DLD1 (cell line): ENCODE measurements around the gene ACY1.

ENCODE experiments used
- in situ Hi-C: cut with HindIII; loops from 2 replicates; pipeline ENCODE4 v1.10.0; 2017; ENCODE audit warnings: low sequenced_read_pairs

ACY1 gene

DNA sequence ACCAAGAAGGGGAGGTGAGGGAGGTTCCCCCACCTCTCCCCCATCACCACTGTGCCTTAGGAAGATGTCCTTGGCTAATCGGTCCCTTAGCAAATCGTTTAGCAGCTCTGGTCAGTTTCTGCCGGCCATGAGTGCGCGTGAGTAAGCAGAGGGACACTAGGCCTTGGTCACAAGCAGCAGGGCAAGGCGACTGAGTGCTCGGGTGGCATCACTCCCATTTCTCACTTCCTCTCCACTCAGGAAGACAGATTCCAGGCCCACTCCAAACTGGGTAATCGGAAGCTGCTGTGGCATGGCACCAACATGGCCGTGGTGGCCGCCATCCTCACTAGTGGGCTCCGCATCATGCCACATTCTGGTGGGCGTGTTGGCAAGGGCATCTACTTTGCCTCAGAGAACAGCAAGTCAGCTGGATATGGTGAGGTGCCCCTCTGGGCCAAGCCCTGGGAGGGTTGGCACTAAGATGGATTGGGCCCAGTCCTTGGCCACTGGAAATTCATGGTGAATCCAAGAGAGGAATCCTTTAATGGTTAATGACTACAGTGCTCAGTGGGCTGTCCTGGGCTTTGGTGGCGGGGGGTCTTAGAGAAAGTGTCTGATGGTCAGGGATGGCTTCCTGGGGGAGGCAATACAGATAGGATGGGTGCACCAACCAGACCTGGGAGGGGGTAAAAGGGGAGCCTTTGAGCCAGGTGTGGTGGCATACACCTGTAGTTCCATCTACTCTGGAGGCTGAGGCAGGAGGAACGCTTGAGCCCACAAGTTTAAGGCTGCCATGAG is 37.2 kb upstream of the ACY1 start:
- in situ Hi-C loops = no loop called here

DNA sequence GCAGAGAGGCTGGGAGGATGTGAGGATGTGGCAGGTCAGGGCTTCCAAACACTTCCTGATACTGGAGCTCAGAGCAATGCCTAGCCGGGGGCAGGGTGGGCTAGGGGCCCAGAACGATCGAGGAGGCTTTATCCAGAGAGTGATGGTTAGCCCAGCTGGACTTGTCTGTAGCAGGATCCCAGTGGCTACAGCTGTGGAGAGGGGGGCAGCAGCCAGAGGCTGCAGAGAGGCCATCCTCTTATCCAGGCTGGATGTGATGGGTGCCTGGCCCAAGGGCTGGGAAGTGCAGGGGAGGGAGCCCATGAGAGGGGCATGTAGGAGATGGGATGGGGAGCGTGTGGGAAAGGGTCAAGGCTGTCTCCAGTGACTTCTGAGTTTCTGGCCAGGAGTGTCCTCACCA is 36.5 kb upstream of the ACY1 start:
- in situ Hi-C loops = no loop called here

- in situ Hi-C loops = no loop called here
Measured at GRCh38 chr3:51947215-51947900, 36.0 kb upstream of the ACY1 start.

GRCh38 chr3:51948016-51948580 is 35.2 kb upstream of the ACY1 start:
- in situ Hi-C loops = no loop called here

- in situ Hi-C loops = no loop called here
Measured at GRCh38 chr3:51949121-51949520, 34.2 kb upstream of the ACY1 start.

GRCh38 chr3:51950899-51951298 is 32.4 kb upstream of the ACY1 start:
- in situ Hi-C loops = no loop called here

- in situ Hi-C loops = no loop called here
Measured at GRCh38 chr3:51953445-51953844, 29.9 kb upstream of the ACY1 start.

GRCh38 chr3:51954105-51954504 is 29.2 kb upstream of the ACY1 start:
- in situ Hi-C loops = no loop called here

GRCh38 chr3:51954713-51955112 is 28.6 kb upstream of the ACY1 start:
- in situ Hi-C loops = no loop called here

- in situ Hi-C loops = no loop called here
Measured at GRCh38 chr3:51955175-51955892, 28.0 kb upstream of the ACY1 start, which contains the start of gene GPR62. Gene GPR62, plus strand, starts transcription at chr3:51955381. Its CDS starts 272 bp downstream, at chr3:51955653.

- in situ Hi-C loops = no loop called here
Measured at GRCh38 chr3:51955893-51956770, 27.2 kb upstream of the ACY1 start.

DNA sequence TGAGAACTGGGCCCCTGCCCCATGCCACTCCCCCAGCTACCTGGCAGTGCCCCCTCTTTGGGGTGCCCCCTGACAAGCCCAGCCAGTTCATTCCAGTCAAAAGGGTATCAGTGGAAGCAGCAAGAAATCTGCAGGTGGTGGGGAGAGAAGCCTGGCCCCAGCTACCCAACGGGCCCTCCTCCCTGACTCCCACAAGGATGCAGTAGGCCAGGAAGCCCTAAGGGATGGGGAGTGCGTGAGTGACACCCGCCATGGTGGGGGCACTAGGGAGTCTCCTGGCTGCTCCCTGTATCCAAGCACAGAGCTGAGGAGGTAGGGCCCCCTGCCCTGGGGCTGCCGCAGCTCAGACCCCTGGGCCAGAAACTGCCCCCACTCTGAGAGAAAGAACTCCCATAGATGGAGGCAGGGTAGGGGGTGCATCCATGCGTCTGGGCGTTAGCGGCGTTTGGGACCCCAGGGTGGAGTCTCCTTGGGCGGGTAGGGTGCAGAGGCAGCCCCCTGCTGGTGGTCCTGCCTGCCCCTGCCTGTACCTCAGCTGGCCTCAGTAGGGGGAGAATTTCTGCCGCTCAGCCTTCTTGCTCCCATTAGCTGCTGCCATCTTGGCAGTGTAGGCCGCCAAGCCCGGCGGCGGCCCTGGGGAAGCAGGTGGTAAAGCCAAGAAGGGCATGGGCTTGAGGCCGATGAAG is 25.7 kb upstream of the ACY1 start:
- in situ Hi-C loops = no loop called here

DNA sequence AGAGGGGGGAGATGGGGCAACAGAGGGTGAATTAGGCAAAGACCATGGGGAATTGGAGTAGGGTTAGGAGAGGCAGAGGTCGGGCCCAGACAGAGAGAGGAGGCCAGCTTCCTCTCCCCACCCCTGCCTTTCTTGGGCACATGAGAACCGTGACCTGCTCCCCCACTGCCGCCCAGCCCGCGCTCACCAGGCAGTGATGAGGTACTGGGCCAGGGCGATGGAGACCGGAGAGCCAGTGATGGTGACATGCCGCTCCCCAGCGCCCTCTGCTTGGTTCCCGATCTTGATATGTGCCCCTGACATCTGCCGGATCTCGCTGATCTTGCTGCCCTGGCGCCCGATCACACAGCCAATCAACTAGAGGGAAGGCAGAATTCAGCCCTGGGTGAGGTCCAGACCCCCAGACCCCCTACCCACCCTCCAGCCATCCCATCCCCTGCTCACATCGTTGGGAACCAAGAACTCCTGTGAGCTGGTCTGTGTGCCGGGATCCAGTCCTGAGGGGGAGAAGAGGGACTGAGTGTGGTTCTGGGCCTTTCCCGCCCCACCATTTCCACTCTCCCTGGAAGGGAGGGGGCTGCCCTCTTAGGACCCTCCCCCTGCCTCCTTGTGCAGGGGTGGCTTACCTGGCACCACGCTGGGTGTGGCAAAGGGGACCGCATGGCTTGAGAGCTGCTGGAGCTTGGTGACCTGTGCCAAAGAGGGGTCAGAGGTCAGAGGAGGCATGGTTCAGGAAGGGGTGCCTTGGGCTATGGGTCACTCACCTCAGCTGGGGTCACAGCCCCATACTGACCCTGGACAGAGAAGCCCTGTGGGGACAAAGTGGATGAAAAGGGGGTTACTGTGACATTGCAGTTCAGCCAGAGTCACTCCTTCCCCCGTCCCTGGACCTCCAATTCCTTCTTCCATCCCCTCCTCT is 24.5 kb upstream of the ACY1 start:
- in situ Hi-C loops = no loop called here

DNA sequence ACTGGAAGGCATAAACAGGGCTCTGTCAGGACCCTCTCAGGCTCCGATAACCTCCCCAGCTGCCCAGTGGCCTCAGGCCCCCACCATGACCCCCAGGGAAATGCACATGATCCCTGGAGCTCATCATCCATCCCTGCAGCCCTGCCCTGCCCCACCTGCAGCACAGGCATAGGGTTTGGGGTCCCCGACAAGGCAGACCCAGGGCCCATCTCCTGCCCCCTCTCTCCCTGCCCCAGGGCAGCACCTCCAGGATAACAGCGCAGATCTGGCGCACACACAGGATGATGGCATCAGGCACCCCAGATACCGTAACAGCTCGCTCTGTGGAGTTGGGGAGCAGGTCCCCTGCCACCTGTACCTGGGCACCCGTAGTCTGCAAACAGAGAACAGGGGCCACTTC is 23.7 kb upstream of the ACY1 start:
- in situ Hi-C loops = no loop called here

GRCh38 chr3:51960386-51960785 is 22.9 kb upstream of the ACY1 start:
- in situ Hi-C loops = no loop called here

- in situ Hi-C loops = no loop called here
Measured at GRCh38 chr3:51961011-51961410, 22.3 kb upstream of the ACY1 start.

DNA sequence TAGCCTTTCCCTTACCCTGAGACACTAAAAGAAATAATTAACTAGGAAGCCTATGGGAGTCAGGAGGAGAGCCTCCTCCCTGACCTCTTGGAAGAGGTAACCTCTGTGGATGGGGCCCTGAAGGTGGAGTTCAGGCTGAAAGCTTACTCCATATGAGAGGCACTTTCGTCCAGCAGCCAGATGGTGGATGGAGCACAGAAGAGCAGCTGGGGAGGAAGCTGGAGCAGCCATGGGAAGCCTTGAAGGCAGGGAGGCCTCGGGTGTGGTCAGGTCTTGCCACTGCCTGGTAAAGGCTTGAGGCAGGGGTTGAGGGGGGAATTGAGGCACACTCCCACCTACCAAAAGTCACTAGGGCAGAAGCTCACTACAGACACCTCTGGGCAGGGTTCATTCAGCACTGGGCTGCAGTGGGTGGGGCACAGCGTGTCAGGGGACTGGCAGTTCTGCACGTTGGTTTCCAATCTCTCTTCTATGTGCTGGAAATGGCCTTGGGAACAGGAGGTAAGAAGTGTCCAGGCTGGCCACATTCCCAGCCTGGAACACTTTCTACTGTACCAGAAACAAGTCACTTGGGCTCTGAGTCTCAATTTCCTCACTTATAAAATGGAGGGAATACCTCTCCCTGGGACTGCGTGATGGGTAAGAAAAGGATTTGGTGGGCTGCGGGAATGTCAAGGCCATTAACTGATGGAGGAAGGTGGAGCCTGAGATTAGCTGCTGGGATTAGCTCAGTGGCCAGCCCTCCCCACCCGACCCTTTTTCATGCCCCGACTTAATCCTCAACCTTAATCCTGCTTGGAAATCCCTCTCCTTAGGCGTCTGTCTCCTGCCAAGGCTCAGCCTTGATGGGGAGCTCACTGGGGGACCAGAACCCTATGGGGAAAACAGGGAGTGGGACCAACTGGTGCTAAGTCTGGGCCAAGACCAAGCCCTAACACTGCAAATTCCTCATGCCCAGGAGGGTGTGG is 21.4 kb upstream of the ACY1 start:
- in situ Hi-C loops = no loop called here
